Trophoblast cell (in vitro differentiated cells and primary cell): ENCODE data around the gene SCGB1D4. TPM values are rescaled to one million over a fixed set of nuclear protein-coding genes. Genes with fewer than 3 reads are reported as not detected.
"Not testable (repeated sequence)": the region's sequence is repeated elsewhere in the genome, so short reads cannot be mapped to it uniquely, and the experiment has no call there.

Experiments used
- DNase-seq, 2 donors: peaks; one replicate each; pipeline ENCODE4 v3.0.0-alpha.2; 2016
- H2AFZ ChIP-seq: 2 replicates; pipeline ENCODE4 v1.6.1; 2013; ENCODE audit warnings: low read length, moderate library complexity, mild to moderate bottlenecking; ENCODE audit not compliant: insufficient read depth, poor library complexity
- H2AK5ac ChIP-seq: 2 replicates; pipeline ENCODE4 v1.6.1; 2013; ENCODE audit warnings: mild to moderate bottlenecking, low read length
- H2BK120ac ChIP-seq: 2 replicates; pipeline ENCODE4 v1.6.1; 2013; ENCODE audit warnings: low read length, mild to moderate bottlenecking, moderate library complexity; ENCODE audit not compliant: insufficient read depth, poor library complexity
- H2BK12ac ChIP-seq: 2 replicates; pipeline ENCODE4 v1.6.1; 2013; ENCODE audit warnings: mild to moderate bottlenecking, low read length, moderate library complexity
- H2BK5ac ChIP-seq: 2 replicates; pipeline ENCODE4 v1.6.1; 2013; ENCODE audit warnings: low read length, low read depth, moderate library complexity, mild to moderate bottlenecking; ENCODE audit not compliant: poor library complexity
- H3K14ac ChIP-seq: 2 replicates; pipeline ENCODE4 v1.6.1; 2013; ENCODE audit warnings: mild to moderate bottlenecking, low read length
- H3K18ac ChIP-seq: 2 replicates; pipeline ENCODE4 v1.6.1; 2013; ENCODE audit warnings: mild to moderate bottlenecking, low read length
- H3K23ac ChIP-seq: 2 replicates; pipeline ENCODE4 v1.6.1; 2013; ENCODE audit warnings: low read length
- H3K27ac ChIP-seq: 2 replicates; pipeline ENCODE4 v1.5.1; 2013; ENCODE audit warnings: low read depth, mild to moderate bottlenecking, inconsistent platforms, low read length, moderate library complexity
- H3K27me3 ChIP-seq: 2 replicates; pipeline ENCODE4 v1.6.1; 2013; ENCODE audit warnings: inconsistent platforms, mild to moderate bottlenecking, low read length, moderate library complexity; ENCODE audit not compliant: insufficient read depth
- H3K36me3 ChIP-seq, 2 experiments: 1 replicate in 1 of 2; 2 replicates in 1 of 2; pipeline ENCODE4 v1.6.1; 2013; ENCODE audit warnings: low read length in 2 of 2, mild to moderate bottlenecking in 2 of 2, moderate library complexity in 1 of 2; ENCODE audit not compliant: insufficient read depth in 2 of 2, control insufficient read depth in 1 of 2
- H3K4ac ChIP-seq: 2 replicates; pipeline ENCODE4 v1.6.1; 2013; ENCODE audit warnings: low read depth, mild to moderate bottlenecking, low read length, moderate library complexity
- H3K4me1 ChIP-seq, 2 experiments: 1 replicate in 1 of 2; 2 replicates in 1 of 2; pipeline ENCODE4 v1.6.1; 2013; ENCODE audit warnings: low read length in 2 of 2, mild to moderate bottlenecking in 2 of 2, moderate library complexity in 1 of 2; ENCODE audit not compliant: insufficient read depth in 2 of 2, control insufficient read depth in 1 of 2
- H3K4me2 ChIP-seq: 2 replicates; pipeline ENCODE4 v1.6.1; 2013; ENCODE audit warnings: inconsistent platforms, mild to moderate bottlenecking, low read length, moderate library complexity
- H3K4me3 ChIP-seq: 2 replicates; pipeline ENCODE4 v1.5.1; 2013; ENCODE audit warnings: mild to moderate bottlenecking, low read depth, low read length, inconsistent platforms
- H3K79me1 ChIP-seq: one replicate; pipeline ENCODE4 v1.6.1; 2013; ENCODE audit warnings: low read length
- H3K79me2 ChIP-seq: 2 replicates; pipeline ENCODE4 v1.6.1; 2013; ENCODE audit warnings: low read length, mild to moderate bottlenecking; ENCODE audit not compliant: control insufficient read depth, insufficient read depth, poor library complexity
- H3K9ac ChIP-seq: 2 replicates; pipeline ENCODE4 v1.6.1; 2013; ENCODE audit warnings: mild to moderate bottlenecking, low read length
- H3K9me3 ChIP-seq: 2 replicates; pipeline ENCODE4 v1.6.1; 2013; ENCODE audit warnings: low read depth, mild to moderate bottlenecking, control low read depth, inconsistent platforms, low read length; ENCODE audit not compliant: insufficient read depth
- H4K12ac ChIP-seq: 2 replicates; pipeline ENCODE4 v1.6.1; 2013; ENCODE audit warnings: low read depth, mild to moderate bottlenecking, low read length, moderate library complexity
- H4K8ac ChIP-seq: 2 replicates; pipeline ENCODE4 v1.6.1; 2013; ENCODE audit warnings: low read depth, mild to moderate bottlenecking, low read length, moderate library complexity
- H4K91ac ChIP-seq: one replicate; pipeline ENCODE4 v1.6.1; 2013; ENCODE audit warnings: low read depth, mild to moderate bottlenecking, low read length, moderate library complexity
- WGBS: extraction: QIAGEN DNeasy Blood & Tissue Kit; methylation state at CpG from one replicate; pipeline ENCODE4 v1.1.7; 2013; ENCODE audit warnings: missing lambda C conversion rate; ENCODE audit not compliant: insufficient read length, insufficient coverage; ENCODE audit errors: extremely low coverage; 5-methylcytosine and 5-hydroxymethylcytosine counted together
- polyA plus RNA-seq: library from polyadenylated mRNA; stranded (reverse); fragments of 200-250 nt; gene quantifications from 2 replicates; pipeline ENCODE4 v1.2.3, GENCODE V29; 2013

Gene SCGB1D4, protein sequence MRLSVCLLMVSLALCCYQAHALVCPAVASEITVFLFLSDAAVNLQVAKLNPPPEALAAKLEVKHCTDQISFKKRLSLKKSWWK
- polyA plus RNA-seq: not detected in 2 replicates

DNA sequence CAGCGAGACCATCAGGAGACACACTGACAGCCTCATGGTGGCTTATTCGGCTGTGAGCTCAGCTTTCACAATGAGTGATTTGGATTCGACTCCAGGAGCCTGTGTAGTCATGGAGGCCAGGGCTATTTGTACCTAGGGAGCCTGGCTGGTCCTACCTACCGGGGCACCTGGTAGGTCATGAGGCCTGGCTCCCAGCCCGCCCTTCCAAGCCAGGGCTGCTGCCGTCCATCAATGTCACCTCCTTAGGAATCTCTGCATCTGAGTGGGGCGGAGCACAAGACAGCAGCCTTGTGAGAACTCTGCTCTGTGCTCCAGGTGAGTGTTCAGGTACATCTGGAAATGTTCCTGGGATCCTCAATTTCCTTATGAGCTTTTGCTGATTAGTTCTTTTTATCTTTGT lies at the start of gene SCGB1D4:
SCGB1D4 (minus strand) TSS at position 101 of the 400 bp plus-strand sequence; CDS start at position 36, 65 bp downstream.
- no CpG with 5 or more reads among the region's 7 CpGs for WGBS
- Histone ChIP-seq H3K14ac (no peak within 1 kb of the TSS), H3K9ac (no peak within 1 kb of the TSS)

DNA sequence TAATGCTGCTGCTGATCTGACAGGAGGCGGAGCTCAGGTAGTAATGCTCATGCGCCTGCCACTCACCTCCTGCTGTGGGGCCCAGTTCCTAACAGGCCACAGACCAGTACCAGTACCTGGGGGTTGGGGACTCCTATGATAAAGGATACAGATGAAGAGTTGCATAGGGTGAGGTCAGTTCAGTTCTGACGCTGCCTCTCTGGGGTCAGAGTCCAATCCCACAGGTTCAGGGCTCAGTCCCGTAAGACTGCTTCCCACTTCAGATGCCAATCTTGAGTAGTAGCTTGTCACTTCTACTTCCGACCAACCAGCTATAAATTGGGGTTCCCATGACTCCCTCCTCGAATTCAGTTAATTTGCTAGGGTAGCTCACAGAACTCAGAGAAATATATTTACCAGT lies 47.0 kb upstream of the SCGB1D4 start:
- Histone ChIP-seq H3K27ac (no peak overlapping the region), H3K4me1 (no peaks in the 10 kb centered on the region), H2BK120ac (no peak overlapping the region), H2BK5ac (no peak overlapping the region), H3K36me3 (no peaks in the 10 kb centered on the region), H4K8ac (no peak overlapping the region), H3K79me2 (no peaks in the 10 kb centered on the region), H4K91ac (no peak overlapping the region), H2AFZ (no peak overlapping the region), H3K4ac (no peak overlapping the region), H2AK5ac (no peak overlapping the region), H3K23ac (no peak overlapping the region), H2BK12ac (no peak overlapping the region), H4K12ac (no peak overlapping the region), H3K9ac (no peak overlapping the region), H3K9me3 (no peaks in the 10 kb centered on the region), H3K4me2 (no peak overlapping the region), H3K27me3 (no peaks in the 10 kb centered on the region), H3K79me1 (no peaks in the 10 kb centered on the region), H3K14ac (no peak overlapping the region), H3K4me3 (no peak overlapping the region), H3K18ac (no peak overlapping the region)
- WGBS: no CpG with 5 or more reads among the region's 6 CpGs
- no peak for DNase-seq

More for the DNA sequence above, at the start of gene SCGB1D4:
- Histone ChIP-seq H3K27me3 (no peaks in the 10 kb centered on the region), H4K12ac (no peak within 1 kb of the TSS), H3K23ac (no peak within 1 kb of the TSS), H3K4me2 (no peak within 1 kb of the TSS), H2BK5ac (no peak within 1 kb of the TSS), H3K9me3 (no peaks in the 10 kb centered on the region), H3K36me3 (no peaks in the 10 kb centered on the region), H3K4me1 (no peaks in the 10 kb centered on the region), H2BK120ac (no peak within 1 kb of the TSS), H2AK5ac (no peak within 1 kb of the TSS), H2BK12ac (no peak within 1 kb of the TSS), H4K91ac (no peak within 1 kb of the TSS), H3K79me2 (no peaks in the 10 kb centered on the region), H3K79me1 (no peaks in the 10 kb centered on the region), H3K4me3 (peak within 1 kb of the TSS; percentile 9), H3K4ac (no peak within 1 kb of the TSS), H3K18ac (no peak within 1 kb of the TSS), H4K8ac (no peak within 1 kb of the TSS), H2AFZ (no peak within 1 kb of the TSS), H3K27ac (no peak within 1 kb of the TSS)
- no peak for DNase-seq

- H4K12ac ChIP-seq: no peak overlapping the region
- H4K91ac ChIP-seq: no peak overlapping the region
- H3K4me1 ChIP-seq: no peaks in the 10 kb centered on the region
- H2BK120ac ChIP-seq: no peak overlapping the region
- H3K9ac ChIP-seq: no peak overlapping the region
- H3K79me2 ChIP-seq: no peaks in the 10 kb centered on the region
- no peak overlapping the region for H2BK12ac ChIP-seq
- H3K9me3 ChIP-seq: no peaks in the 10 kb centered on the region
- no CpG with 5 or more reads among the region's 1 CpG for WGBS
- DNase-seq: peak in 1 of 2 donors; percentile 13
- H2BK5ac ChIP-seq: no peak overlapping the region
- no peak overlapping the region for H3K27ac ChIP-seq
- H2AFZ ChIP-seq: no peak overlapping the region
- no peak overlapping the region for H3K4me2 ChIP-seq
- H2AK5ac ChIP-seq: no peak overlapping the region
- no peak overlapping the region for H3K4ac ChIP-seq
- no peaks in the 10 kb centered on the region for H3K27me3 ChIP-seq
- H3K4me3 ChIP-seq: no peak overlapping the region
- no peak overlapping the region for H4K8ac ChIP-seq
- no peaks in the 10 kb centered on the region for H3K36me3 ChIP-seq
- no peaks in the 10 kb centered on the region for H3K79me1 ChIP-seq
- H3K23ac ChIP-seq: no peak overlapping the region
- H3K18ac ChIP-seq: no peak overlapping the region
- H3K14ac ChIP-seq: no peak overlapping the region
Observed at GRCh38 chr11:62344210-62344609, 45.3 kb upstream of the SCGB1D4 start.

DNA sequence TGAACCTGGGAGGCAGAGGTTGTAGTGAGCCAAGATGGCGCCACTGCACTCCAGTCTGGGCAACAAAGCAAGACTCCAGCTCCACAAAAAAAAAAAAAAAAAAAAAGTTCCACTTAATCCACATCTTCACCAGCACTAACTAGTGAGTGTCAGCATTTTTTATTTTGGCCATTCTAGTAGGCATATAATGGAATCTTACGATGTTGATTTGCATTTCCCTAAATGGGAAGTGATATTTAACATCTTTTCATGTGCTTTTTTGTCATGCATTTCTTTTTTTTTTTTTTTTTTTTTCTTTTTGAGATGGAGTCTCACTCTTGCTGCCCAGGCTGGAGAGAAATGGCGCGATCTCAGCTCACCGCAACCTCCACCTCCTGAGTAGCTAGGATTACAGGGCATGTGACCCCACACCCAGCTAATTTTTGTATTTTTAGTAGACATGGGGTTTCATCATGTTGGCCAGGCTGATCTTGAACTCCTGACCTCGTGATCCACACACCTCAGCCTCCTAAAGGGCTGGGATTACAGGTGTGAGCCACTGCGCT lies 44.8 kb upstream of the SCGB1D4 start:
- not testable (repeated sequence) for H4K91ac ChIP-seq, H3K4me2 ChIP-seq, H3K9ac ChIP-seq, H3K27ac ChIP-seq, H4K8ac ChIP-seq, H3K9me3 ChIP-seq, H3K79me2 ChIP-seq, H3K27me3 ChIP-seq, DNase-seq, H3K4me1 ChIP-seq, H3K23ac ChIP-seq, H2AFZ ChIP-seq, H3K79me1 ChIP-seq, H2AK5ac ChIP-seq, H3K18ac ChIP-seq, H4K12ac ChIP-seq, H2BK12ac ChIP-seq, H3K4me3 ChIP-seq, H2BK120ac ChIP-seq, H2BK5ac ChIP-seq, H3K4ac ChIP-seq, H3K14ac ChIP-seq, H3K36me3 ChIP-seq
- WGBS: no CpG with 5 or more reads among the region's 7 CpGs
